Type B pancreatic cell (in vitro differentiated cells): Measurements from ENCODE around the gene SLC25A5. TPM values are rescaled to one million over a fixed set of nuclear protein-coding genes. Genes with fewer than 3 reads are reported as not detected.

ENCODE experiments used
- DNase-seq: peaks from one replicate; pipeline ENCODE4 v3.0.0; 2021; ENCODE audit warnings: mixed read lengths; ENCODE audit not compliant: unreplicated experiment; ENCODE audit errors: extremely low spot score
- H3K27ac Mint-ChIP-seq: 2 replicates; pipeline ENCODE4 v1.8.0; 2021; ENCODE audit warnings: mild to moderate bottlenecking, mixed read lengths
- H3K27me3 Mint-ChIP-seq: 2 replicates; pipeline ENCODE4 v1.8.0; 2021; ENCODE audit warnings: mixed read lengths
- H3K36me3 Mint-ChIP-seq: 2 replicates; pipeline ENCODE4 v1.8.0; 2021; ENCODE audit warnings: mixed read lengths
- H3K4me1 Mint-ChIP-seq: one replicate; pipeline ENCODE4 v1.8.0; 2021; ENCODE audit warnings: mixed read lengths; ENCODE audit not compliant: unreplicated experiment
- H3K4me3 Mint-ChIP-seq: 2 replicates; pipeline ENCODE4 v1.8.0; 2021; ENCODE audit warnings: mild to moderate bottlenecking, mixed read lengths
- H3K9me3 Mint-ChIP-seq: 2 replicates; pipeline ENCODE4 v1.8.0; 2021; ENCODE audit warnings: mixed read lengths
- total RNA-seq: library from RNA; stranded (reverse); gene quantifications from 2 replicates; pipeline ENCODE4 v1.2.1, GENCODE V29; 2021; ENCODE audit warnings: low replicate concordance
- TF ChIP-seq, protein P1 (sequence below): fragments of 200-600 bp; sonication (generic); conservative IDR thresholded peaks from 2 replicates; pipeline ENCODE4 v1.5.0; 2021; ENCODE audit warnings: antibody characterized with exemption, mild to moderate bottlenecking

Gene SLC25A5
- total RNA-seq, 1 donor from 2014 or later = 428 TPM

DNA sequence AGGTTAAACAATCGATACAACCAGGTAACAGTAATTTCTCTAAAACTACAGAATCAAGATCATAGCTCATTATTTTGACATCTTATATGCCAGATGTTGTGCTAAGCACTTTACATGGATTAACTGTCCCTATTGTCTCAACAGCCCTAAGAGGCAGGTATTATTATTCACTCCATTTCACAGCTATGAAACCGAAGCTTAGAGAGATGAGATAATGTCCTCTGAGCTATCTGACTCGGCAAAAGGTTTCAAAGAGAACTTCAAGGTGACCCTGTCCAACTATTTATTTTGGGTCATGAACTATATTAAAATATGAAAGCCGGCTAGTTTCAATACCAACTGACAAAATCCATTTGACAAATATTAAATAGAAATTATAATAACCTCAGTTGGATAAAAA lies 10.3 kb downstream of the SLC25A5 start:
- H3K27ac Mint-ChIP-seq = peak overlapping the region; percentile 15
- H3K4me3 Mint-ChIP-seq = no peak overlapping the region
- TF ChIP-seq, protein P1, sequence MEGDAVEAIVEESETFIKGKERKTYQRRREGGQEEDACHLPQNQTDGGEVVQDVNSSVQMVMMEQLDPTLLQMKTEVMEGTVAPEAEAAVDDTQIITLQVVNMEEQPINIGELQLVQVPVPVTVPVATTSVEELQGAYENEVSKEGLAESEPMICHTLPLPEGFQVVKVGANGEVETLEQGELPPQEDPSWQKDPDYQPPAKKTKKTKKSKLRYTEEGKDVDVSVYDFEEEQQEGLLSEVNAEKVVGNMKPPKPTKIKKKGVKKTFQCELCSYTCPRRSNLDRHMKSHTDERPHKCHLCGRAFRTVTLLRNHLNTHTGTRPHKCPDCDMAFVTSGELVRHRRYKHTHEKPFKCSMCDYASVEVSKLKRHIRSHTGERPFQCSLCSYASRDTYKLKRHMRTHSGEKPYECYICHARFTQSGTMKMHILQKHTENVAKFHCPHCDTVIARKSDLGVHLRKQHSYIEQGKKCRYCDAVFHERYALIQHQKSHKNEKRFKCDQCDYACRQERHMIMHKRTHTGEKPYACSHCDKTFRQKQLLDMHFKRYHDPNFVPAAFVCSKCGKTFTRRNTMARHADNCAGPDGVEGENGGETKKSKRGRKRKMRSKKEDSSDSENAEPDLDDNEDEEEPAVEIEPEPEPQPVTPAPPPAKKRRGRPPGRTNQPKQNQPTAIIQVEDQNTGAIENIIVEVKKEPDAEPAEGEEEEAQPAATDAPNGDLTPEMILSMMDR = no peak
- H3K27me3 Mint-ChIP-seq = no peaks in the 10 kb centered on the region
- DNase-seq = no peak
- no peaks in the 10 kb centered on the region for H3K36me3 Mint-ChIP-seq
- no peaks in the 10 kb centered on the region for H3K4me1 Mint-ChIP-seq
- H3K9me3 Mint-ChIP-seq = no peaks in the 10 kb centered on the region

DNA sequence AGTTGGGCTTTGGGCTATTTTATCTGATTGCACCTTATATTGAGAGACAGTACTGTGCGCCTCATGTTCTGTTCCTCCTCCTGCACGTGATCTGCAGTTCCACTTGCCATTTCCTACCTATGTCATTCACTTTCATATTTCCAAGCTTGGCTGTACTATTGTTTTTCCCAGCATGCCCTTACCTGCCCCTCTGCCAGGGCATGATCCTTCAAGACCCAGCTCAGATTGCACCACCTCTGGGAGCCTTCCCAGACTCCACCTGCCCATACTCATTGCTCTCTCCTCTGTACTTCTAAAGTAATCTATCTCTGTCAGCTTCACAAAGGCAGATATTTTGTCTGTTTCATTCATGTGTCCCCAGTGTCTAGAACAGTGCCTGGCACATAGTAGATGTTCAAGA lies 11.6 kb downstream of the SLC25A5 start:
- no peaks in the 10 kb centered on the region for H3K36me3 Mint-ChIP-seq
- H3K9me3 Mint-ChIP-seq = peaks cover 3% of the 10 kb centered on the region
- DNase-seq = no peak

DNA sequence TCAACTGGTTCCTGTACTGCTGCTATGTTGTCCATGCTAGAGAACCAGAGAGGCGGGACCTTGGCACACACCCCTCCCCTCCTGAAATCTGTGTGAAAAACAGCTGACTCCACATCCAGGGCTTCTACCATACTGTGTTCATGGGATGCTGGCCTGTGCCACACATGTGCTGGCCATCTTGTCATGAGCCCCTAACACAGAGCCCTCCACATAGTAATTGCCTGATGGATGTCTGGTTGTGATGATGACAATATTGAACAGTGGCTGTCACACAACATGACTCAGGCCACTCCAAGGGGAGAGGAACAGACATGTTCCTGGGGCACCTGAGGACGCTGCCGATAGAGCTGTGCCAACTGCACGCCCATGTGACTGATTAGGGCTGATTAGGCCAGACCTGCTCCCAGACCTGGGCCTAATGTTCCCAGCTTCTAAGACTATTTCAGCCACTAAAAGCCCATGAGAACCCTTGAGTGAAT lies 13.1 kb downstream of the SLC25A5 start:
- no peaks in the 10 kb centered on the region for H3K36me3 Mint-ChIP-seq
- H3K9me3 Mint-ChIP-seq = peaks cover 8% of the 10 kb centered on the region

More for the DNA sequence above, 11.6 kb downstream of the SLC25A5 start:
- no peaks in the 10 kb centered on the region for H3K4me1 Mint-ChIP-seq
- no peaks in the 10 kb centered on the region for H3K27me3 Mint-ChIP-seq
- peak overlapping the region; percentile 11 for H3K27ac Mint-ChIP-seq
- TF ChIP-seq, protein P1 = no peak
- H3K4me3 Mint-ChIP-seq = no peak overlapping the region

DNA sequence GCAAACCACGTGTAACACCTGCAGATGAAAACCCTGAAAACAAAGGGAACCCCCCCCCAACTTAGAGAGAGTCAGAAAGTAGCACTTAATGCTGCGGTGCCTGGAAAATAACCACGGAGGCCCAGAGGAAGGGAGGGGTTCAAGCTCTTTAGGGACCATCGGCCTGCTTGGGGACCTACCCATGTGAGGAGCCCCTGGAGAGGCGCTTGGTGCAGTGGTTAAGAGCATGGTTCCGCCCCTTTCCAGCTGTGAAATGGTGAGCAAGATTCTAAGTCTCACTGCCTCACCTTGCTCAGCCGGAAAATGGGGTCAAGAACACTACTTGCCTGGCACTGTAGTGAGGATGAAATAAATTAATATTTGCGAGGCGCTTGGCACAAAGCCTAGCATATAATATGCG lies 13.8 kb downstream of the SLC25A5 start:
- Mint-ChIP-seq H3K27me3 (peaks cover 3% of the 10 kb centered on the region), H3K27ac (peak overlapping the region; percentile 58), H3K9me3 (peaks cover 8% of the 10 kb centered on the region), H3K4me1 (no peaks in the 10 kb centered on the region), H3K4me3 (peak overlapping the region; percentile 82), H3K36me3 (no peaks in the 10 kb centered on the region)
- DNase-seq = no peak
- TF ChIP-seq, protein P1 = no peak

More for the DNA sequence above, 13.1 kb downstream of the SLC25A5 start:
- H3K27me3 Mint-ChIP-seq = peaks cover 3% of the 10 kb centered on the region
- DNase-seq = no peak
- TF ChIP-seq, protein P1 = no peak
- H3K27ac Mint-ChIP-seq = no peak overlapping the region
- H3K4me1 Mint-ChIP-seq = no peaks in the 10 kb centered on the region
- H3K4me3 Mint-ChIP-seq = no peak overlapping the region

DNA sequence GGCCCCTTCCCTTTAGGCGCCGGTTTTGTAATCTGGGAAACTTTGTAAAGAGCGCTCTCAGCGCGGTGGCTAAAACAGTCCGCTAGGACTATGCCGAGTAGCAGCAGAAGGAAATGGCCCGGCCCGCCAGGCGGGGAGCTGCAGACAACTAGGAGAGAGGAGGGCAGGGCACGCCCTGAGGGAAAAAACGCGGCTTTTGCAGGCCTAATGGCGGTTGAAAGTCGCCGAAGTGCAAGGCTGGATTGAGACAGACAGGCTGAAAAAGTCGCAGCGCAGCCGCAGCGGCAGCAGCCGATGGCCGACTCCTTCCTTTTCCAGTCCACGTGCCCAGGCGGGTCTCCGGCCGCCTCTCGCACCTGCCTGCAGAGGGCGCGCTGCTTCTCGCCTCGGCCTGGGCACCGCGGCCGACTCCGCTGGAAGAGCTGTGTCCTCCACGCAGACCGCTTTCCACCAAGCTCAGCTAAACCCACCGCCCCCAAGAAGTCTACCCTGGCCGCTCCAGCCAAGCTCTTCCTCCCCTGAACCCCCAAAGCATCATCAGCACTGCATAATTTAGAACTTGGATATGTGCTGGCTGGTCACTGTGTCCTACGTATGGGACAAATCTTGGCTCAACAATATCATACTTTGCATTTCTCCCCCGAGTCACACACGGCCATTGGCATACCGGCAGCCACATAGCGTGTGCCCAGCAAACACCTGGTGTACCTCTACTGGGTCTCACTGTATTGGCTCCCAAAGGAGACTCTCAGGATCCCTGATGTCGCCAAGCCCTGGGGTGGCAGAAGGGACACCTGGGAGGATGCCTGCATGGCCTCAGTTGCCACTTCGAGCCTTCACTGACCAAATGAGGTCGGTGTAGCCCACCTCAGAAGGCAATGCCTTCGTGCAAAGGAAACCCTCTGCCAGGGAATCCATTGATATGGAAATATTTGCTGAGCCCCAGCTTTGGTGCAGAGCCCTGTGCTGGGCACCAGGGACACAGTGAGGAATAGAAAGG lies 14.5 kb downstream of the SLC25A5 start:
- H3K27me3 Mint-ChIP-seq = peaks cover 3% of the 10 kb centered on the region
- no peaks in the 10 kb centered on the region for H3K4me1 Mint-ChIP-seq
- H3K4me3 Mint-ChIP-seq = peak overlapping the region; percentile 82
- TF ChIP-seq, protein P1 = peak; percentile 78
- peak; percentile 74 for DNase-seq
- peak overlapping the region; percentile 58 for H3K27ac Mint-ChIP-seq
- no peaks in the 10 kb centered on the region for H3K36me3 Mint-ChIP-seq
- H3K9me3 Mint-ChIP-seq = peaks cover 8% of the 10 kb centered on the region
